ENCODE measurements around the gene ZBTB4. TPM values are rescaled to one million over a fixed set of nuclear protein-coding genes. Genes with fewer than 3 reads are reported as not detected.
A peak's percentile ranks its signal among the peaks of the same experiment; 100 is the strongest.

Gene ZBTB4
- total and polyA plus RNA-seq, 2 experiments from 2014 or later = 3.6 to 11.2 TPM

DNA sequence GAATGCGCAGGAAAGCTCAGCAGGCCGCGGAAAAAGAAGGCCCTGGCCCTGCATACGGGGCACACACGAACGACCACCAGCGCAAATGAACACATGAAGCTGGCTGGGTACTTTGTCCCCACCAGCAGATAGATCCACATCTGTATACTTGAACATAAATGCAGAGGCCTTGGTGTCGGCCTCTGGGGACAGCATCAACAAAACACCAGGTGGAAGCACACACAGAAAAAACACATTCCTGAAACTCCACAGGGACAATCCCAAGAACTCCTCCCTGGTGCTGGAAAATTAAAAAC, 606 bp upstream of the ZBTB4 start (continued):
- TF ChIP-seq, protein P1, sequence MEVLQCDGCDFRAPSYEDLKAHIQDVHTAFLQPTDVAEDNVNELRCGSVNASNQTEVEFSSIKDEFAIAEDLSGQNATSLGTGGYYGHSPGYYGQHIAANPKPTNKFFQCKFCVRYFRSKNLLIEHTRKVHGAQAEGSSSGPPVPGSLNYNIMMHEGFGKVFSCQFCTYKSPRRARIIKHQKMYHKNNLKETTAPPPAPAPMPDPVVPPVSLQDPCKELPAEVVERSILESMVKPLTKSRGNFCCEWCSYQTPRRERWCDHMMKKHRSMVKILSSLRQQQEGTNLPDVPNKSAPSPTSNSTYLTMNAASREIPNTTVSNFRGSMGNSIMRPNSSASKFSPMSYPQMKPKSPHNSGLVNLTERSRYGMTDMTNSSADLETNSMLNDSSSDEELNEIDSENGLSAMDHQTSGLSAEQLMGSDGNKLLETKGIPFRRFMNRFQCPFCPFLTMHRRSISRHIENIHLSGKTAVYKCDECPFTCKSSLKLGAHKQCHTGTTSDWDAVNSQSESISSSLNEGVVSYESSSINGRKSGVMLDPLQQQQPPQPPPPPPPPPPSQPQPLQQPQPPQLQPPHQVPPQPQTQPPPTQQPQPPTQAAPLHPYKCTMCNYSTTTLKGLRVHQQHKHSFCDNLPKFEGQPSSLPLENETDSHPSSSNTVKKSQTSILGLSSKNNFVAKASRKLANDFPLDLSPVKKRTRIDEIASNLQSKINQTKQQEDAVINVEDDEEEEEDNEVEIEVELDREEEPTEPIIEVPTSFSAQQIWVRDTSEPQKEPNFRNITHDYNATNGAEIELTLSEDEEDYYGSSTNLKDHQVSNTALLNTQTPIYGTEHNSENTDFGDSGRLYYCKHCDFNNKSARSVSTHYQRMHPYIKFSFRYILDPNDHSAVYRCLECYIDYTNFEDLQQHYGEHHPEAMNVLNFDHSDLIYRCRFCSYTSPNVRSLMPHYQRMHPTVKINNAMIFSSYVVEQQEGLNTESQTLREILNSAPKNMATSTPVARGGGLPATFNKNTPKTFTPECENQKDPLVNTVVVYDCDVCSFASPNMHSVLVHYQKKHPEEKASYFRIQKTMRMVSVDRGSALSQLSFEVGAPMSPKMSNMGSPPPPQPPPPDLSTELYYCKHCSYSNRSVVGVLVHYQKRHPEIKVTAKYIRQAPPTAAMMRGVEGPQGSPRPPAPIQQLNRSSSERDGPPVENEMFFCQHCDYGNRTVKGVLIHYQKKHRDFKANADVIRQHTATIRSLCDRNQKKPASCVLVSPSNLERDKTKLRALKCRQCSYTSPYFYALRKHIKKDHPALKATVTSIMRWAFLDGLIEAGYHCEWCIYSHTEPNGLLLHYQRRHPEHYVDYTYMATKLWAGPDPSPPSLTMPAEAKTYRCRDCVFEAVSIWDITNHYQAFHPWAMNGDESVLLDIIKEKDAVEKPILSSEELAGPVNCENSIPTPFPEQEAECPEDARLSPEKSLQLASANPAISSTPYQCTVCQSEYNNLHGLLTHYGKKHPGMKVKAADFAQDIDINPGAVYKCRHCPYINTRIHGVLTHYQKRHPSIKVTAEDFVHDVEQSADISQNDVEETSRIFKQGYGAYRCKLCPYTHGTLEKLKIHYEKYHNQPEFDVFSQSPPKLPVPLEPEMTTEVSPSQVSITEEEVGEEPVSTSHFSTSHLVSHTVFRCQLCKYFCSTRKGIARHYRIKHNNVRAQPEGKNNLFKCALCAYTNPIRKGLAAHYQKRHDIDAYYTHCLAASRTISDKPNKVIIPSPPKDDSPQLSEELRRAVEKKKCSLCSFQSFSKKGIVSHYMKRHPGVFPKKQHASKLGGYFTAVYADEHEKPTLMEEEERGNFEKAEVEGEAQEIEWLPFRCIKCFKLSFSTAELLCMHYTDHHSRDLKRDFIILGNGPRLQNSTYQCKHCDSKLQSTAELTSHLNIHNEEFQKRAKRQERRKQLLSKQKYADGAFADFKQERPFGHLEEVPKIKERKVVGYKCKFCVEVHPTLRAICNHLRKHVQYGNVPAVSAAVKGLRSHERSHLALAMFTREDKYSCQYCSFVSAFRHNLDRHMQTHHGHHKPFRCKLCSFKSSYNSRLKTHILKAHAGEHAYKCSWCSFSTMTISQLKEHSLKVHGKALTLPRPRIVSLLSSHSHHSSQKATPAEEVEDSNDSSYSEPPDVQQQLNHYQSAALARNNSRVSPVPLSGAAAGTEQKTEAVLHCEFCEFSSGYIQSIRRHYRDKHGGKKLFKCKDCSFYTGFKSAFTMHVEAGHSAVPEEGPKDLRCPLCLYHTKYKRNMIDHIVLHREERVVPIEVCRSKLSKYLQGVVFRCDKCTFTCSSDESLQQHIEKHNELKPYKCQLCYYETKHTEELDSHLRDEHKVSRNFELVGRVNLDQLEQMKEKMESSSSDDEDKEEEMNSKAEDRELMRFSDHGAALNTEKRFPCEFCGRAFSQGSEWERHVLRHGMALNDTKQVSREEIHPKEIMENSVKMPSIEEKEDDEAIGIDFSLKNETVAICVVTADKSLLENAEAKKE (CRISPR knock-in tag; IDR thresholded peaks at IDR 0.05) = no peak
- TF ChIP-seq NANOG (IDR thresholded peaks at IDR 0.05; ENCODE audit: borderline replicate concordance) = no peak
- no peak for TF ChIP-seq CREB1 (CRISPR knock-in tag; IDR thresholded peaks at IDR 0.05; ENCODE audit: low read depth)

DNA sequence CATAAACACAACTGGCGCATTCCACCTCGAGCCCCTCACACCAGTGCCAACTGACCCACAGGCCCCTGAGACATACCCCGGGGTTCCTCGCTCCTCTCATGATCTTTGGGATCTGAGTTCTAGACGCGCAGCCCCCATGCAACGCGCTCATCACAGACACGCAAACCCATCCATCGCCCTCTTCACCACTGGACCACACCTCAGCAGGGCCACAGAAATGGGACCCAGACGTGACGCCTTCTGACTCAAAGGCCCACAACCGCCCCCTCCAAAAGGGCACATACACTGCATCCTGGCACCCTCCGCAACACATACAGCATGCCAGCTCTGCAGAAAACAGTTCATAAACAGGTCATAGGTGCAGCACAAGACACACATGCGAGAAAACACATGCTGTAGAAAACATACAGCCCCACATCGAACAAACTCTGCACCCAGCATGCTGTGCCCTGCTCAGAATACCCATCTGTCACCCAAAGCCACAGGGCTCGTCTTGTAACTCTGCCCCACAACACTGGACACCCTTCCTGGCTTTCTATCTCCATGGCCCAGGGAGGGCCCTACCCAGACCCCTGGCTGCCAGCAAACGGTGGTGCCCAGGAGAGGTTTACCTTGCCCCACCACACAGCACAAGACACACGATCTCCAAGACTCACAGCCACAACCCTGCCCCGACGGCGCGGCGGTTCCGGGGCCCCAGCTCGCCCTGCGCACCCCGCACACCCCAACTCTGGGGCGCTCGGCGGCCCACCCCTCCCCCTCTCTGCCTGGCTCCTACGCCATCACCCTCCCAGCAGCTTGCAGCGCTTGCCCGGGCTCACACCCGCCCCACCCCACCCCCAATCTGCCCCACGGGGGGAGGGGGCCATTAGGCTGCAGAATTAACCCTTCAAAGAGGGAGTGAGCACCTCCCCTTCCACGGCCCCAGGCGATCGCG, 887 bp downstream of the ZBTB4 start:
- TF ChIP-seq CREB1 (CRISPR knock-in tag; IDR thresholded peaks at IDR 0.05; ENCODE audit: low read depth) (0 out of 2 replicates have a peak, but pooled peaks have one; percentile 29), NANOG (IDR thresholded peaks at IDR 0.05; ENCODE audit: borderline replicate concordance) (no peak)
- peaks cover 17% of the 10 kb centered on the region for H3K27me3 Mint-ChIP-seq (ENCODE audit: insufficient read depth, low read depth, poor library complexity)

More for the DNA sequence above, 887 bp downstream of the ZBTB4 start:
- peaks cover 8% of the 10 kb centered on the region; the same call in 1 of the 2 replicates for H4K20me1 ChIP-seq (replicated peaks; ENCODE audit: insufficient read depth)
- H3K4me3 Mint-ChIP-seq = peak overlapping the region; percentile 83
- peak overlapping the region; percentile 90 for H3K4me2 ChIP-seq
- H3F3A ChIP-seq (replicated peaks; ENCODE audit: low read depth) = 0 out of 2 replicates have a peak, but pooled peaks cover 4% of the 10 kb centered on the region
- H3K27me3 ChIP-seq (ENCODE audit: insufficient read depth) = no peaks in the 10 kb centered on the region
- H3K36me3 Mint-ChIP-seq (ENCODE audit: low read depth) = peaks cover 7% of the 10 kb centered on the region; the same call in 1 of the 3 replicates
- peak overlapping the region; percentile 84 for H3K4me3 ChIP-seq
- peaks cover 21% of the 10 kb centered on the region for H3K4me1 ChIP-seq (ENCODE audit: insufficient read depth)
- no peaks in the 10 kb centered on the region for H3K9me2 ChIP-seq (ENCODE audit: insufficient read depth)
- no peak overlapping the region for H2AFZ ChIP-seq
- DNase-seq (ENCODE audit: low spot score) (peak; percentile 72), ATAC-seq (peak; percentile 38)
- H3K36me3 ChIP-seq (ENCODE audit: insufficient read depth) = no peaks in the 10 kb centered on the region
- H3K27ac ChIP-seq (ENCODE audit: low read depth) = 0 out of 2 replicates have a peak overlapping the region, but pooled peaks have one; percentile 45
- H3K79me2 ChIP-seq (replicated peaks; ENCODE audit: insufficient read depth) = peaks cover 55% of the 10 kb centered on the region
- H3K9me3 Mint-ChIP-seq = no peaks in the 10 kb centered on the region; the same call in 1 of the 3 replicates
- H3K27ac Mint-ChIP-seq = peak overlapping the region; percentile 80; the same call in 1 of the 2 replicates
- peaks cover 51% of the 10 kb centered on the region for H3K4me1 Mint-ChIP-seq
